ENCODE data around the gene CYB5RL.
A peak's percentile ranks its signal among the peaks of the same experiment; 100 is the strongest.
"Not testable (repeated sequence)": the region's sequence is repeated elsewhere in the genome, so short reads cannot be mapped to it uniquely, and the experiment has no call there.

CYB5RL gene

DNA sequence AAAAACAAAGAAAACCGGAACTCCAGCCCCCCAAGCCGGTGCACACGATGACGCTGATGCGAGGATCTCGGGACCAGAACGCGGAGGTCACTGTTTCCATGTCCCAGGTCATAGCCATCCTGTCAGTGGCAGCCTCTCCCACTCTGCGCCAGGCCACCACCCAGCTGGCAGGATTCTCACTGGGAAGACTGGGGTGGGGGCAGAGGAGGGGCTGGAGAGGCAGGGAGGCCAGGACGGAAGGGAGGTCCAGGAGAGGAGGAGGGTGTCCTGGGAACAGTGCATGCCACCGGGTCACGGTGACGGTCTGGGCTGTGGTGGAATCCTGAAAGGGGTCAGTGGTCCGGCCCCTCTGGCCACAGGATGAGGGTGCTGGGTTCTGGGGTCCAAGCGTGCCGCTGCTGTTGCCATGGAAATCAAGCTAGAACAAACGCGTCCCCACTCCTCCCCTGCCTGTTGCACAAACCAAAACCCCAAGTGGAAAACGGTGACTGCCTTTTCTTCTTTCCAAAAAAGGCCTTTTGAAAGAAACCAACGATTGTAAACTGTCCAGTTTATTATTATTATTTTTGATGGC, 26.2 kb upstream of the CYB5RL start:
- no peak for DNase-seq

DNA sequence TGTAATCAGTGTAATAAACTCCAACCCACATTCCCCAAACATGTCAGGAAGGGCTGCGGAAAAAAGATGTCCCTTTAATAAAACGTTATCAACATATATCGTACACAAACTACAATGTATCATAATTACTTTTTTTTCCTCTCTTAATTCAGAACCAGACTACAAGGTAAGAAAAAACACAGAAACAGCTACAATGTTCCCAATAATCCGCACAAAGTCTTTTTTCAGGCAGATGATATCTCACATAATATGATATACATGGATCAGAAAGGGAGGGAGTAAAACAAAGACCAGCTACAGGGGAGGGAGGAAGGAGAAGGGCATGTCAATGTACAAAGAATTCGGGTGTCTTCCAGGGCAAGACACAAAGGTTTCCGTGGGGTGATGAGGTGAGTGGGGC, 25.5 kb upstream of the CYB5RL start:
- DNase-seq = no peak

DNA sequence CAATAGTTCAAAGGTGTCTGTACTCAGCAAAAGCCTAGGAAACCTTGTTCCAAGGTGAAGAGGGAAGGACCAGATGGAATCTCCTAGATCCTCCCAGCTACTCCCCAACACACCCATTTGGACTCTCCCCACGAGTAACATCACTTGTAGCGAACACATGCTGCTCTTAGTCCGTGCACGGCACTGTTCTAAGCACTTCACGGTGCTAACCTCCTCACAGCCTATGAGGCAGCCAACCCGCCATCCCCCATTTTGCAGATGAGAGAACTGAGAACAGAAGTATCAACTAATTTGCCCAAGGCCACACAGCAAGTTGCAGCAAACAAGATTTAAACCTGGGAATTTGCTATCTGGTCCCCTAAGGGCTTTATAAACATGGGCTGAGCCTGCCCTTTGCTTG, 24.4 kb upstream of the CYB5RL start:
- DNase-seq = no peak

DNA sequence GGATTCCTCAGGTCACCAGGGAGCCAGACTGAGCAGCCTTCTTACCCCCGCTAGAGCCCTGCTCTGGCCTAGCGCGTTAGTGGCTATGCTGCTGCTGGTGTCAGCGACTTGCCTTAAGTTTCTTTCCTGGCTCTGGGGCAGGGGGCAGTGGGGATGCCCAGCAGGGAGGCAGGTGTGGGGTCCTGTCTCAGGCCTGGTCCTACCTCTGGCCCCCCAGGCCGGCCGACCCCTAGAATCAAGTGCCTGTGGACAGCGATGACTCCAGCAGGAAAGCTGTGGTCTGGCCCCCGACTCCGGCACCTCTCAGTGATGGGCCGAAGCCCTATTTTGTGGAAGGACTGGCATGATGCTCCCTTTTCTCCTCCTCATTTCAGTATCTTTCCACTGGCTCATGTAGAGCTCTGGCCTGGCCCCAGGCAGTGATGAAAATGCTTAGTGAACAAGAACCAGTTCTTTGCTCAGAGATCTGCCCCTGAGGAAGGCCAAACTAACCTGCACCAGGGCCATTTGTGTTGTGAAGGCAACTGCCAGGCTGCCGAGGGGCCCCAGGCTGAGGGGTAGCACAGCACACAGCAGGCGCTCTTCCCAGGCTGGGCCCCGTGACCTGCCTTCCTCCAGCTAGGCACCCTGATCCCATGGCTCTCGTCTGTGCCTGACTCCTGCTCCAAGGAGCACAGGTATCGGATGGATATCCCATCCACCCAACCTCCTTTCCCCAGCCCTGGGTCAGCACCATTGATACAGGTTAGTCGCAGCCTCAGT, 23.8 kb upstream of the CYB5RL start:
- DNase-seq = no peak

DNA sequence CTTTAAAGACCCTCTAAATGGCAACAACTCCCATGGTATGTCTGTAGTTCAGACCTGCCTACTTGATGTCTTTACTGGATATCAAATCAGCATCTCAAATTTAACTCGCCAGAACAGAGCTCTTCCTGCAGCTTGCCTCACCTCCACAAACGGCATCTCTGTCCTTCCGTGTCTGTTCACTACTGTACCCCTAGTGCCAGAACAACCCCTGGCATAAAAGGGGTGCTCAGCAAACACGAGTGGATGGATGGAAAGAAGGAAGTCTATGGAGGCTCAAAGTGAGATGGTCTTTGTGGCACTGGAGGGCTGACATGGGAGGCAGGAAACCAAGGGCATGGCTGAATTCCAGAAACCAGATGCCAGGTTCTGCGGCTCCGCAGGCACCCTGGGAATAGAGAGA, 22.9 kb upstream of the CYB5RL start:
- DNase-seq = no peak

DNA sequence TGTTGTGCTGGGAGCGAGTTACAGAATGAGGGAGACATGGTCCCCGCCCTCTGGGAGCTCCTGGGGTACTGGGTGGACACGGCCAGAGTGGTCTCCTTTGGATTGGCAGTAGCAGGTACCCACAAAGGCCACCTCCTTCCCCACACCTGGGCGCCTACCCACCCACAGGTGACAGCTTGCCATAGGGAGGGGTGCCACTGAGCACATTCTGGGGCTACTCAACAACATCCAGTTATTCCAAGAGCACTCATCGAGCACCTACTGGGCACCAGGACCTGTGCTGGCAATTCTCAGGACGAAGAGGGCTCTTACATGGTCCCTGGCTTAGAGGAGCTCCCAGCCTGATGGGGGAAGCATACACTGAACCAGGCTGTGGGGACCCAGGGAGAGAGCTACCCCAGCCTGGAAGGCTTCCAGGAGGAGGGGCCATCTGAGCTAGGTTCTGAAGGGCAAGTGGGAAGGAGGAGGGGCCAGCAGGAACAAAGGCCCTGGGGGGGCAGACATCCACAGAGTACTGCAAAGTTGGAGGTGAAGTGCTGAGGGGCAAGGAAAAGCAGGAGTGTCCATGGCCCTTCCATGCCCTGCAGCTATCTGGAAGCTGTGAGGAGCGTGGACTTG, 22.1 kb upstream of the CYB5RL start:
- no peak for DNase-seq

DNA sequence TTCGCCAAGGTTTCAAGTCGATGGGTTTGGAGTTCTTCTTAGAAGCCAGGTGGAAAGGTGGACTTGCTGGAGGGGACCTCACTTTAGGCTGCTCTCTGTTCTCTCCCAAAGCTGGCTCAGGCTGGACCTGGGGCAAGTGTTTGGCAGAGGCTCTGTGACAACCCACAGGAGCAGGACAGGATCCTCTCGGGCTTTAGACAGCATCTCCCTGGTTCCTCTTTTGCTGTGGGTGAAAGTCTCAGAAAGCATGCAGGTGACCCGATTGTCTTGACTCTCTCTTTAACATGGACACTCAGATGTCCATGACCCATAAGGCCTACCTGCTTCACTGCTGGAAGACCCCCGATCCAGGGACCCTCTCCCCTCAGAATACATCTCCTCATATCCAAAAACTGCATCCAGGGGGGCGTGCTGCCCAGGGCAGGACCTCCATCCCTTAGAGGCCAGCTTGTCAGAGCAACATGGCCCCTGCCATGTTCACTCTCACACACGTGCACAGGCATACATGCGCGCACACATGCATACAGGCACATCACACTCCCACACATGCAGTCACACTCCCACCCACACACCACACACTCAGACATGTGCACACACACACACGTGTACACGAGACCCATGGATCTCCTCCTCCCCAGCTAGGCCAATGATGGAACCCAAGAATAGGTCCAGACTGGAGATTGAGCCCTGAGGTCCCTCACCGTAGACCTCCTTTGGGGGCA, 21.4 kb upstream of the CYB5RL start:
- DNase-seq = no peak

DNA sequence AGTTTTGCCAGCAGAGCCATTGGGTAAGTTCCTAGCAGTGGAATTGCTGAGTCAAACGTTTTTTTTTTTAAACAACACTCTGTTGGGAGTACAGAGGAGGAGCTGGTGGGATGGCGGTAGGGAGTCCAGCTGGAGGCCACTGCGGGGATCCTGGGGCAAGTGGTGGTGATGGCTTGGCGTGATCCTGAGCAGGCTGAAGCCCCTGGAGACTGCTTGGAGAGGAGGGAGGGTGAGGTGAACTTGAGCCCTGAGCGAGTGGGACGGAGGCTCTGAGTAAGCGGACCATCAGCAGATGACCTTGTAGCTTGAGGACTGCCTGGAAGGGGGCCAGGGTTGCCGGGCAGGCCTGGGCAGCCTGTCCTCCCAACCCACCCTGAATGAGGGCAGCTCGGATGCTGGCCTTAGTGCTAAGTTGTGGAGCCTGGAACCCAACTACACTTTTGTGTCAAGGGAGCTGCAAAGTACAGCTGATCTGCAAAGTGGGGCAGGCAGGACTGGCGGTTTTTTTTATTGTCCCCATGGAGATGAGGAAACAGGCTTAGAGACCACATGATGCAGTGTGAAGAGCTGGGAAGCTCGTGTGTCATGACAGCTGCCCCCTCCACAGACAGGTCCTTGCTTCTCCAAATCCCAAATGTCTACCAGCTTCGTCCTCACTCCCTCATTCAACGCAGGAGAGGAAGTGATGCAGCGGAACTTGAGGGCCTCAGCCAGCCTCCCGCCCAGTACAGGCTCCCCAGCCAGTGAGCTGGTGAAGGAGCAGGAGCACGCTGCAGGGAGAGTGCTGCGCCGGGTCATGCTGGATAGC, 20.4 kb upstream of the CYB5RL start:
- DNase-seq = peak; percentile 27

DNA sequence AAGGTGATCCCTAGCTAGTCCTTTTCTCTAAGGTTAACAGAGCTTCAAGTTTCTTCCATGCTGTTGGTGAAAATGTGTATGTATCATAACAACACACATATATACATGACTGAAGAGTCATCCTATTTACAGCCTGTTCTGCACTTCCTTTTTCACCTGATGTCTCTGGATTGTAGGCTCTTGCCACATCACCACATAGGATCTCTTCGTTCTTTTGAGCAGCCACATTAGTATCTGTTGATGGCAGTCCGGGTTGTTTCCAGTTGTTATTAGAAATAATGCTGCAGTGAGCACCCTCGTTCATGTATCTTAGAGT, 19.8 kb upstream of the CYB5RL start:
- no peak for DNase-seq

DNA sequence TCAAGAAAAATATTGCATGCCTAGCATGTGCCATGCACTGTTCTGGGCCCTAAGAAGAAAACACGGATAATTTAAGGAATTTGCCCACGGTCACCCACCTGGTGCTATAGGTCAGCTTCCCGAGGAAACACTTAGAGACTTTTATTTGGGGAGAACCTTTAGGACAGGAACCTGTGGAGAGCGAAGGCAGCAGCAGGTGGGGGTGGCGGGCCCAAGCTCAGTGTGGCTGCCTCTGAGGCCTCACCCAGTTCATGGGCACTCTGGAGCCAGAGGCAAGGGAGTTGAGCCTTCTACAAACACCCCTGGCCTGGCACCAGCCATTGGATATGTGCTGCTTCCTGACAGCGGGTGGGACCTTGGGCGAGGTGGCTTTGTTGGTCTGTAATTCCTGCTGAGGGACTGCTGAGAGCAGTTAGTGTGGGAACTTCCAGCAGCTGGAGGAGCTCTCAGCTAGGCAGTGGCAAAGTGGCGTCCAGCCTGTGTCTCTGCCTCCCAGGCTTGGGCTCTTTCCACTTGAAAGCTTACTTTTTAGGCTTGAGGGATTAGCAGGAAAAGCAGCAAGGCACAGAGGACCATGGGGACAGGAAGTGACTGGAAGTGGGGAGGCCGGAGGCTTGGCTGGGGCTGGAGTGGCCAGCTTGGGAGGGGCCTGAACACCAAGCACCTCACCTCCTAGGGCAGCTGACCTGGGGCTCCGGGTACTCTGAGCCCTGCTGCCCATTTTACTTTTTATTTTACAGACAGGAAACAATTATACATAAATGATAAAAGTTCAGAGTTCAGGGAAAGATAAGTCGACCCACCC, 19.3 kb upstream of the CYB5RL start:
- DNase-seq = no peak

DNA sequence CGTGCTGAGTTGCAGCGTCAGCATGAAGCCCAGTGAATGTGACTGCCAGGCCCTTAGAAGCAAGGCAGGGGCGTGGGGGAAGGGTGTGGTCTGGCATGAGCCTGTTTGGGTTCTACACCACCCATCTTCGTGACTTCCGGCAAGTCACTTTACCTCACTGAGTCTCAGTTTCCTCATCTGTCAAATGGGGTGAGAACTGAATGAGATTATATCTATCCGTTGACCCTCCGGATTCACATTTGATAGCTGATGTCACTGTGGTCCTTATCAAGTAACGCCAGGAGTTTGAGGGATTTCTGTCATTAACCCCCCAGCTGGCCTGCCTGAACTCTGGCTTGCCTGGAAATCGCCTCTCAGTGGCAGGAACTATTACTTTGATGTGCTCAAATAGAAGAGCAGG, 15.7 kb upstream of the CYB5RL start:
- no peak for DNase-seq

DNA sequence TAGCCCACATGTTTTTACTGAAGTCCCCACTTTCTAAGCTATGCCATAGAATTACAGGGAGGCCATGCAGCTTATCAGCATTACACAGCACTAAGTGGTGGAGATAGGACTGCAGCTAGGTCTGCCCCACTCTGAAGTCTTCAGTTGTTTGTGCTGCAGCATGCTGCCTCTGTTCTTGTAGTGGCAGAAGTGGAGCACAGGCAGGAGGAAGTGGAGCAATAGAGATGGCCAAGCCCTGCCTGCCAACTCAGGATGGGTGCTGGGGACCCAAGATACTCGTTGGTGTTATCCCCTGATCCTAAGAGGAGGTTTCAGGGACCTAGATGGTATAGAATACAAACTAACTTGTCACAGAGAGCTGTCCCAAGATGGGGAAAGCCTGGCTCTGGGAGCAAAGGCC, 13.0 kb upstream of the CYB5RL start:
- DNase-seq = no peak

DNA sequence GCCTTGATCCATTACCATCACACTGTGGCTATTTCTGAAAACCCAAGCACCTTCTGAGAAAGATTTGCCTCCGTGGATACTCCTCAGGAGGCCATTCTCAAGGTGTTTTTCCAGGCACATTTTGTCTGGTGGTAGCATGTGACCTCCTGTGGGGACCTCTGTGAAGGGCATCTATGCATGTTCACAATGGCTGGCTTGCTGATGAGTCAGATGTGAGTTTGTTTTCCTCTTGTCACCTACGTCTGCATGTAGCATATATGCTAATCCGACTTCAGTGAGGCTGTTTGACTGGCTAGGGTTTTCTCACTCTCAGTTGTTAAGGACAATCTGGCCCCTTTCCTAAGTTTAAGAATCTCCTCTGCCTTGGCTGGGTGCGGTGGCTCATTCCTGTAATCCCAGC, 8.1 kb upstream of the CYB5RL start:
- not testable (repeated sequence) for DNase-seq

DNA sequence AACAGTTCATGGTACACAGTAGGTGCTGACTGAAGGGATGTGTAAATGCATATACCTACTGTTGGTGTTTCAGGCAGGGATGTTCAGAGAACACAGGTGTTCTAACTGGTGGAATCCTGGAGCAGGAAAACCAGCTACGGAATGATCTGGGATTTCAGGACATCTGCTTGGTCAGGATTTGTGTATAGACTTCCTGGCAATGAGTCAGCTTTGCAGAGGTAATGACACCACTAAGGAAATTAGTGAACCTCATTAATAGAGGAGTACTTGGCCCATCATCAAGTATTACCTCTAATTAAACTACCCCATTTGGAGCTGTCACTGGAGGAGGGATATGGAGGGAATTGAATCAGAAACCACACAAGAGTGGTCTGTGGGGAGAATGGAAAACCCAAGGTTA, 7.5 kb upstream of the CYB5RL start:
- no peak for DNase-seq

DNA sequence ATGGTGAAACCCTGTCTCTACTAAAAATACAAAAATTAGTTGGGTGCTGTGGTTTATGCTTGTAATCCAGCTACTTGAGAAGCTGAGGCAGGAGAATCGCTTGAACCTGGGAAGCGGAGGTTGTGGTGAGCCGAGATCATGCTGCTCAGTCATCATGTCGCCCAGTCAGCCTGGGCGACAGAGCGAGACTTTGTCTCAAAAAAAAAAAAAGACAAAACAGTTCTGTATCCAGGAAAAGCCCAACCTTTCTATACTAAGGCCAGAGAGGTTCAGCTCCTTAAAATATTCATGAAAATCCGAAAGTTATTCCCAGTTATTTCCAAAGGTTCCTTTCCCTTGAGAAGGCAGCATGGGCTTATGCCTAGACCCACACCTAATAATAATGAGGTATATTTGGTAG, 4.4 kb upstream of the CYB5RL start:
- no peak for DNase-seq

DNA sequence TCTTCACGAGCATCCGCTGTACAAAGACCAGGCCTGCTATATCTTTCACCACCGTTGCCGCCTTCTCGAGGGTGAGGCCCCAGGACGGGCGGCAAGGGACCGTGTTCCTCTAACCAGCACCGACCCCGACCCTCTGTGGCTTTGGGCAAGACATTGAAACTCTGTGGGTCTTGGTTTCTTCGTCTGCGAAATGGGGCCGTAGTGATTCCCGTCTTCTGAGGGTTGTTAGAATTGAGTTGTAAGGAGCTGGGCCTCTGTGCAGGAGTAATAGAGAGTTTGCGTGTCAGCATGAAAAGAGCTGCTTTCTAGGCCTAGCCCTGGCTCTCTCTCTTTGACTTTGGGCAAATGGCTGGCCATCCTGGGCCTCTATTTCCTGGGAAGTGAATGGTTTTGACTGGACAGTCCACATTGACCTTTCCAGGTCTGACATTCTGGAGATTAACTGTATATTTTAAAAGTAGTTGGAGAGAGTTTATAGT, 728 bp upstream of the CYB5RL start:
- no peak for DNase-seq

DNA sequence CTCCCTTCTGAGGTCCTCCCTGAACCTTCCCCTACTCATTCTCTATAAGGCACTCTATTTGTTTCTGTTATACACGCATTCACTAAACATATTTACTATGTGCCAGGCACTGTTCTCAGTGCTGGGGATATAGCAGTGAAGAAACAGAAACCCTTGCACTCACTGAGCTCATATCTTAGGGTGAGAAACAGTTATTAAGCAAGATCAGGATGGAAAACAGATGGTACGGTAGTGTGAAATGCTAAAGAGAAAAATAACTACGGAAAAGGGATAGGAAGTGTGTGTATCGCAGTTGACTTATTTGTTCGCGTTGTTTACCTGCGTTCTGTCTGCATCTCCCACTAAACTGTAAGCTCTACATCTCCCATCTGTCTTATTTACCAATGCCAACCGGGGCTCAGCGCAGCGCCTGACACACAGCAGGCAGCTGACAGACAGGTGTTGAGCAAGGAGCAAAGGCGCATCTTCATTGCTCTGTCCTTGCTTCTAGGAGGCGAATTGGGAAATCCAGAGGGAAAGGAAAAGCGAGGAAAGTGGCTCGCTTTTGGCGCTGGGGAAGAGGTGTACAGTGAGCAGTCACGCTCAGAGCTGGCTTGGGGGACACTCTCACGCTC, 572 bp downstream of the CYB5RL start:
- peak; percentile 43 for DNase-seq

DNA sequence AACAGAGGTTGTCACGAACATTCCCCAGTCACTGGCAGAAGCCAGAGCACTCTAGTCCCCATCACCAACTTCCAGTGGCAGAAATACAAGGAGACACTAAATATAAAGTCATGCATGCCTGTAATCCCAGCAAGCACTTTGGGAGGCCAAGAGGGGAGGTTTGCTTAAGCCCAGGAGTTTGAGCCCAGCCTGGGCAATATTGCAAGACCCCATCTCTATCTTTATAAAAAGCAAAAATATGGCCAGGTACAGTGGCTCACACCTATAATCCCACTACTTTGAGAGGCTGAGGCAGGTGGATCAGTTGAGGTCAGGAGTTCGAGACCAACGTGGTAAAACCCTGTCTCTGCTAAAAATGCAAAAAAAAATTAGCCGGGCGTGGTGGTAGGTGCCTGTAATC, 6.4 kb downstream of the CYB5RL start:
- no peak for DNase-seq

DNA sequence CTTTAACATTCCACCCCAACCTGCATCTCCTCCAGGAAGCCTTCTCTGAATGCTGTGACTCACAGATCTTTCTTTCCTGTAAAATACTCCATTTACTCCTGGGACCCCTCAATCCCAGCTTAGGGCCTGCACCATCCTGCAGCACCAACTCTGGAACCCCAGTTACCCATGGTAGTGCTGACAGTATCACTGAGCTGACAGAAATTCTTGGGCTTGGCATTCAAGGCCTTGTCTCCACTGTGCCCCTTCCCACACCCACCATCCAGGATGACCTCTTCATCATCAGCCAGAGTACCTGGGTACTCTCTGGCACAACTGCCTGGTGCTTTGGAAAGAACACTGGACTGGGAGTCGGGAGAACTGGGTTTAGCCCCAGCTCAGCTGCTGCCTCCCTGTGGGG, 8.3 kb downstream of the CYB5RL start:
- no peak for DNase-seq

DNA sequence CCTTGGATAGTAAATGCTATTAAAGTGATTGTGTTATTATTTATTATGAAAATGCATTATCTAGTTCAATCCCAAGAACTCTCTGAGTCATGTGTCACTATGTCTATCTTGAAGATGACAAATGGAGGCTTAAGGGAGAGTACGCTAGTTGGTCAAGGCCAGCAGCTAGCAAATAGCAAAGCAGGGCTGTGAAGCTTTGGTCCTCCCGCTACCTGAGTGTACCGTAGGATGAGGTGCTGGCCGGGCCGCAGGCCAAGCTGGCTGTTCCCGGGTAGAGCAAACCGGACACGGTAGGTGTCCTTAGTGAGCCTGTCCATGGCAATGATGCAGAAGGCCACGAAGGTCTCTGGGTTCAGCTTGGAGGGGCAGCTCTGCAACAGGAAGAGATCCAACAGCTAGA, 9.3 kb downstream of the CYB5RL start:
- DNase-seq = no peak

DNA sequence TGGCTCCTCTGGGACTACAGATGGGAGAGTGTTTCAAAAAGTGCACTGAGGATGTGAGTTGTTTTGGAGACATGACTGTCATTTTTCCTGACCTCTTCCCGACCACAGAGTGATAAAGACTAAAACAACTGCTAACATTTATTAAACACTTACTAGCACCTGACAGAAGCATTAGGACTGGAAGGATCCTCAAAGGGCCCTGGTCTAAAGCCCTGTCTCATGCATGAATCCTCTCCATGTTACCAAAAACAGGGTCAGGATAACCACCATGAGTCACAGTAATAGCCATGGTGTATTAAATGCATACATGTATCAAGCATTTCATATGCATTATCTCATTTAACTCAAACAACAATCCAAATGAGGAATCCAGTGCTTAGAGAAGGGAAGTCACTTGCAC, 11.5 kb downstream of the CYB5RL start:
- DNase-seq = no peak

DNA sequence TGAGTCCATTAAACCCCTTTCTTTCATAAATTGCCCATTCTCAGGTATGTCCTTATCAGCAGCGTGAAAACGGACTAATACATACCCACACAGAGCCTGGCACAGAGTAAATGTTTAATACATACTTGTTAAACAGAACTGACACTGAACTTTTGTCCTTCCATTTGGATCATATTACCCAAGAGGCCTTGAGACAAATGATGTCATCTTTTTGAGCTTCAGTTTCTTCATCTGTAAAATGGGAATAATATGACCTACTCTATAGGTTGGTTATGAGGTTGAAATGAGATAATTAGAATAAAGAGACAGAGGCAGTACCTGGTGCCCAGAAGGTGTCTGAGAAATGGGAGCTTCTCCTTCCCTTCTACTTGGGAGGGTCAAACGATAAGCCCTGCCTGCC, 13.8 kb downstream of the CYB5RL start:
- DNase-seq = no peak

Data from DMS79 treated with DMSO at 0.1 percent for 48 hours (cell line).